H9 (cell line): ENCODE data around the gene KDM2A. TPM values are rescaled to one million over a fixed set of nuclear protein-coding genes. Genes with fewer than 3 reads are reported as not detected.
A peak's percentile ranks its signal among the peaks of the same experiment; 100 is the strongest.

Experiments
- DNase-seq: peaks from one replicate; pipeline ENCODE4 v3.0.0-alpha.2; 2017
- H2AFZ ChIP-seq: one replicate; pipeline ENCODE4 v1.6.1; 2013; ENCODE audit warnings: mild to moderate bottlenecking, low read length, control low read depth, moderate library complexity
- H2AK5ac ChIP-seq: 2 replicates; pipeline ENCODE4 v1.6.1; 2013; ENCODE audit warnings: low read length, control low read depth, mixed read lengths; ENCODE audit not compliant: insufficient read length
- H2BK120ac ChIP-seq: one replicate; pipeline ENCODE4 v1.6.1; 2013; ENCODE audit warnings: low read depth, mild to moderate bottlenecking, low read length, control low read depth, inconsistent platforms; ENCODE audit not compliant: poor library complexity, severe bottlenecking
- H2BK12ac ChIP-seq: 2 replicates; pipeline ENCODE4 v1.6.1; 2013; ENCODE audit warnings: low read length, control low read depth, mixed read lengths, low read depth; ENCODE audit not compliant: insufficient read length
- H2BK15ac ChIP-seq: 2 replicates; pipeline ENCODE4 v1.6.1; 2013; ENCODE audit warnings: low read depth, low read length, control low read depth
- H2BK20ac ChIP-seq: one replicate; pipeline ENCODE4 v1.6.1; 2013; ENCODE audit warnings: low read depth, mild to moderate bottlenecking, low read length, control low read depth, inconsistent platforms; ENCODE audit not compliant: poor library complexity, severe bottlenecking
- H2BK5ac ChIP-seq: 2 replicates; pipeline ENCODE4 v1.6.1; 2013; ENCODE audit warnings: low read length, control low read depth, mixed read lengths; ENCODE audit not compliant: insufficient read length
- H3K14ac ChIP-seq: 2 replicates; pipeline ENCODE4 v1.6.1; 2013; ENCODE audit warnings: low read length, control low read depth; ENCODE audit not compliant: insufficient read depth
- H3K18ac ChIP-seq: 2 replicates; pipeline ENCODE4 v1.6.1; 2013; ENCODE audit warnings: low read depth, mild to moderate bottlenecking, mixed read lengths, low read length, control low read depth; ENCODE audit not compliant: insufficient read length
- H3K23ac ChIP-seq: 2 replicates; pipeline ENCODE4 v1.6.1; 2013; ENCODE audit warnings: low read length, control low read depth, mixed read lengths, low read depth; ENCODE audit not compliant: insufficient read length
- H3K23me2 ChIP-seq: 2 replicates; pipeline ENCODE4 v1.6.1; 2013; ENCODE audit warnings: low read depth, mild to moderate bottlenecking, mixed read lengths, low read length, control low read depth; ENCODE audit not compliant: insufficient read length, poor library complexity, severe bottlenecking
- H3K27ac ChIP-seq: 2 replicates; pipeline ENCODE4 v1.5.1; 2013; ENCODE audit warnings: low read length, control low read depth, mixed read lengths, low read depth; ENCODE audit not compliant: insufficient read length
- H3K27me3 ChIP-seq: 2 replicates; pipeline ENCODE4 v1.6.1; 2013; ENCODE audit warnings: low read length, control low read depth, inconsistent platforms; ENCODE audit not compliant: insufficient read depth
- H3K4ac ChIP-seq: 2 replicates; pipeline ENCODE4 v1.6.1; 2013; ENCODE audit warnings: low read depth, mild to moderate bottlenecking, control low read depth, inconsistent platforms, low read length, moderate library complexity
- H3K4me1 ChIP-seq: 2 replicates; pipeline ENCODE4 v1.6.1; 2013; ENCODE audit warnings: low read length, control low read depth, inconsistent platforms; ENCODE audit not compliant: insufficient read depth
- H3K4me2 ChIP-seq: 2 replicates; pipeline ENCODE4 v1.6.1; 2013; ENCODE audit warnings: low read length, control low read depth, mixed read lengths; ENCODE audit not compliant: insufficient read length, insufficient read depth
- H3K56ac ChIP-seq: 2 replicates; pipeline ENCODE4 v1.6.1; 2013; ENCODE audit warnings: low read depth, mild to moderate bottlenecking, mixed read lengths, low read length, control low read depth; ENCODE audit not compliant: insufficient read length
- H3K79me1 ChIP-seq: 2 replicates; pipeline ENCODE4 v1.6.1; 2013; ENCODE audit warnings: low read depth, mild to moderate bottlenecking, moderate library complexity, low read length, control low read depth, inconsistent platforms; ENCODE audit not compliant: insufficient read depth, poor library complexity, severe bottlenecking
- H3K79me2 ChIP-seq: 2 replicates; pipeline ENCODE4 v1.6.1; 2013; ENCODE audit warnings: low read length, control low read depth, inconsistent platforms; ENCODE audit not compliant: insufficient read depth
- H3K9ac ChIP-seq: 2 replicates; pipeline ENCODE4 v1.6.1; 2013; ENCODE audit warnings: low read length, control low read depth, mixed read lengths; ENCODE audit not compliant: insufficient read length; ENCODE audit errors: extremely low read depth
- H3K9me3 ChIP-seq: one replicate; pipeline ENCODE4 v1.6.1; 2013; ENCODE audit warnings: low read depth, low read length, inconsistent platforms; ENCODE audit not compliant: control insufficient read depth
- H3T11ph ChIP-seq: one replicate; pipeline ENCODE4 v1.6.1; 2013; ENCODE audit warnings: mild to moderate bottlenecking, low read length, control low read depth, inconsistent platforms
- H4K20me1 ChIP-seq: one replicate; pipeline ENCODE4 v1.6.1; 2013; ENCODE audit not compliant: control insufficient read depth, insufficient read length, insufficient read depth
- H4K5ac ChIP-seq: 2 replicates; pipeline ENCODE4 v1.6.1; 2013; ENCODE audit warnings: low read depth, mild to moderate bottlenecking, mixed read lengths, low read length, control low read depth; ENCODE audit not compliant: insufficient read length
- H4K8ac ChIP-seq: replicated peaks from 2 replicates; pipeline ENCODE4 v1.6.1; 2013; ENCODE audit warnings: low read length, control low read depth, mixed read lengths, low read depth; ENCODE audit not compliant: insufficient read length
- H4K91ac ChIP-seq: 2 replicates; pipeline ENCODE4 v1.6.1; 2013; ENCODE audit warnings: low read depth, mild to moderate bottlenecking, moderate library complexity, mixed read lengths, low read length, control low read depth; ENCODE audit not compliant: insufficient read length
- H3K27ac Mint-ChIP-seq, 3 experiments: 2 replicates in 2 of 3; 3 replicates in 1 of 3; pipeline ENCODE4 v1.8.0; 2020 to 2021; ENCODE audit warnings: mixed read lengths in 3 of 3, mild to moderate bottlenecking in 1 of 3, moderate library complexity in 1 of 3
- H3K27me3 Mint-ChIP-seq: 2 replicates; pipeline ENCODE4 v1.8.0; 2021; ENCODE audit warnings: low read depth, mild to moderate bottlenecking, moderate library complexity, mixed read lengths
- H3K36me3 Mint-ChIP-seq, 3 experiments: 2 replicates in 2 of 3; 3 replicates in 1 of 3; pipeline ENCODE4 v1.8.0; 2020 to 2021; ENCODE audit warnings: low read depth in 3 of 3, mixed read lengths in 3 of 3; ENCODE audit not compliant: insufficient read depth in 1 of 3
- H3K4me1 Mint-ChIP-seq, 2 experiments: 2 replicates each; pipeline ENCODE4 v1.8.0; 2020; ENCODE audit warnings: mixed read lengths in 2 of 2
- H3K4me3 Mint-ChIP-seq, 2 experiments: 2 replicates in 1 of 2; 3 replicates in 1 of 2; pipeline ENCODE4 v1.8.0; 2020 to 2021; ENCODE audit warnings: mild to moderate bottlenecking in 2 of 2, mixed read lengths in 2 of 2, moderate library complexity in 1 of 2
- H3K9me3 Mint-ChIP-seq, 2 experiments: 2 replicates in 1 of 2; 3 replicates in 1 of 2; pipeline ENCODE4 v1.8.0; 2020; ENCODE audit warnings: mild to moderate bottlenecking in 2 of 2, mixed read lengths in 2 of 2, moderate library complexity in 1 of 2
- WGBS: extraction: QIAGEN DNeasy Blood & Tissue Kit; methylation state at CpG from one replicate; pipeline ENCODE4 v1.1.7; 2013; ENCODE audit warnings: missing lambda C conversion rate, low lambda C conversion rate, mixed read lengths; ENCODE audit not compliant: insufficient read length; ENCODE audit errors: extremely low coverage; 5-methylcytosine and 5-hydroxymethylcytosine counted together
- total RNA-seq: library from RNA; stranded (reverse); gene quantifications from 2 replicates; pipeline ENCODE4 v1.2.1, GENCODE V29; 2021
- TF ChIP-seq, protein P1 (sequence below): fragments of 200-600 bp; sonication (generic); conservative IDR thresholded peaks from 3 replicates; pipeline ENCODE4 v1.8.0; 2021; ENCODE audit warnings: antibody characterized with exemption, mild to moderate bottlenecking

Gene KDM2A
- total RNA-seq, 1 experiment from 2014 or later = 85.9 TPM

DNA sequence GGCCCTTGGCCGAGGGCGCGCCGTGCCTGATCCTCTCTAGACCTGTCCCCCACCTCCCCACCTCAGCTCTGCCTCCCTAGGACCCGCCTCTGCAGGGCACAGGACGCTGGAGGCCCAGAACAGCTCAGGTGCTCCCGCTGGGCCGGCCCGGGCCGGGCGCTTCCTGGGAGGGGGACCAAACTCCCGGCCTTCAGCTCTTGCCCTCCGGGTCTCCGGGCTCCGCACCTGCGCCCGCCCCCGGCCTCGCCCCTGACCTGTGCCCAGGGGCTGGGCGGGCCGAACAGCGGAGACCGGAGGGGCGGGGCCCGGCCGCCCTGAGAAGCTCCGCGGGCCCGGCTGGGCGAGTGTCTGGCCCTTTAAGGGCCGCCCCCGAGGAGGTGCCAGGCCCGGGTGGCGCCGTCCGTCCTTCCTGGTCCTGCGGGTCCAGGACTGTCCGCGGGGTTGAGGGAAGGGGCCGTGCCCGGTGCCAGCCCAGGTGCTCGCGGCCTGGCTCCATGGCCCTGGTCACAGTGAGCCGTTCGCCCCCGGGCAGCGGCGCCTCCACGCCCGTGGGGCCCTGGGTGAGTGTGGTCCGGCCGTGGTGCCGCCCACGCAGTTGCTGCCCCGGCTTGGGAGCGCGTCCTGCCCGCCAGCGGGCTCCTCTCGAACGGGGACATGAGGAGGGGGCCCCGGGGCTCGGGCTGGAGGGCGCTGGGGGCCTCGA is 184.2 kb downstream of the KDM2A start, which contains the start of gene SSH3:
Gene SSH3 (plus strand): TSS at position 399 of the 703 bp plus-strand sequence. CDS start 96 bp downstream, at position 495.
- Histone ChIP-seq H3K4me2 (peak within 1 kb of the TSS; percentile 65), H3K4ac (no peak within 1 kb of the TSS), H4K5ac (no peak within 1 kb of the TSS), H2BK5ac (no peak within 1 kb of the TSS), H4K91ac (no peak within 1 kb of the TSS), H3T11ph (no peak within 1 kb of the TSS), H2BK15ac (no peak within 1 kb of the TSS), H2AK5ac (no peak within 1 kb of the TSS), H3K14ac (peak within 1 kb of the TSS; percentile 45; the same call in 1 of the 2 replicates), H2BK20ac (no peak within 1 kb of the TSS), H3K79me1 (no peaks in the 10 kb centered on the region), H3K56ac (no peak within 1 kb of the TSS), H3K27me3 (no peaks in the 10 kb centered on the region), H2BK12ac (no peak within 1 kb of the TSS), H2AFZ (no peak within 1 kb of the TSS), H3K9me3 (no peaks in the 10 kb centered on the region), H2BK120ac (no peak within 1 kb of the TSS), H3K23ac (no peak within 1 kb of the TSS), H4K20me1 (no peaks in the 10 kb centered on the region), H3K79me2 (no peaks in the 10 kb centered on the region), H3K18ac (no peak within 1 kb of the TSS), H3K27ac (no peak within 1 kb of the TSS), H4K8ac (no peak within 1 kb of the TSS), H3K23me2 (peaks cover 16% of the 10 kb centered on the region), H3K4me1 (no peaks in the 10 kb centered on the region), H3K9ac (no peak within 1 kb of the TSS)
- peaks cover 11 to 16% of the 10 kb centered on the region in 2 experiments for H3K4me1 Mint-ChIP-seq
- H3K4me3 Mint-ChIP-seq = peak within 1 kb of the TSS; percentile 65 to 79
- H3K36me3 Mint-ChIP-seq = peaks cover 0 to 27% (median 13%) of the 10 kb centered on the region in 3 experiments; a peak in 4 of 7 replicates
- WGBS = no CpG with 5 or more reads among the region's 65 CpGs
- TF ChIP-seq, protein P1, sequence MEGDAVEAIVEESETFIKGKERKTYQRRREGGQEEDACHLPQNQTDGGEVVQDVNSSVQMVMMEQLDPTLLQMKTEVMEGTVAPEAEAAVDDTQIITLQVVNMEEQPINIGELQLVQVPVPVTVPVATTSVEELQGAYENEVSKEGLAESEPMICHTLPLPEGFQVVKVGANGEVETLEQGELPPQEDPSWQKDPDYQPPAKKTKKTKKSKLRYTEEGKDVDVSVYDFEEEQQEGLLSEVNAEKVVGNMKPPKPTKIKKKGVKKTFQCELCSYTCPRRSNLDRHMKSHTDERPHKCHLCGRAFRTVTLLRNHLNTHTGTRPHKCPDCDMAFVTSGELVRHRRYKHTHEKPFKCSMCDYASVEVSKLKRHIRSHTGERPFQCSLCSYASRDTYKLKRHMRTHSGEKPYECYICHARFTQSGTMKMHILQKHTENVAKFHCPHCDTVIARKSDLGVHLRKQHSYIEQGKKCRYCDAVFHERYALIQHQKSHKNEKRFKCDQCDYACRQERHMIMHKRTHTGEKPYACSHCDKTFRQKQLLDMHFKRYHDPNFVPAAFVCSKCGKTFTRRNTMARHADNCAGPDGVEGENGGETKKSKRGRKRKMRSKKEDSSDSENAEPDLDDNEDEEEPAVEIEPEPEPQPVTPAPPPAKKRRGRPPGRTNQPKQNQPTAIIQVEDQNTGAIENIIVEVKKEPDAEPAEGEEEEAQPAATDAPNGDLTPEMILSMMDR = no peak
- H3K27me3 Mint-ChIP-seq = peaks cover 6% of the 10 kb centered on the region
- DNase-seq = peak; percentile 84
- H3K9me3 Mint-ChIP-seq = no peaks in the 10 kb centered on the region
- H3K27ac Mint-ChIP-seq = peak within 1 kb of the TSS in 2 of 3 experiments; percentile 24 to 90; a peak in 4 of 7 replicates
